SK-N-SH treated with all-trans-retinoic acid at 6 μM for 48 hours (cell line): Measurements from ENCODE around the gene PBX1.

Source experiments
- ATAC-seq: fragments of 200-7000 bp; cut with Tn5 transposase; 3 replicates; pipeline ENCODE4 v1.9.1; 2020; ENCODE audit warnings: mild to moderate bottlenecking, moderate library complexity
- ARNTL ChIP-seq: fragments of 450-650 bp; formaldehyde crosslinking; IDR thresholded peaks from 2 replicates; pipeline ENCODE4 v1.5.0; 2020; ENCODE audit warnings: low read depth, mild to moderate bottlenecking, moderate library complexity, borderline replicate concordance
- BACH2 ChIP-seq: fragments of 250-450 bp; sonication (Bioruptor Pico); IDR thresholded peaks from 2 replicates; pipeline ENCODE4 v1.9.0; 2021; ENCODE audit warnings: mild to moderate bottlenecking, borderline replicate concordance
- CSDC2 ChIP-seq: fragments of 250-450 bp; sonication (Bioruptor Pico); IDR thresholded peaks from 2 replicates; pipeline ENCODE4 v1.5.0; 2020; ENCODE audit warnings: mild to moderate bottlenecking, moderate library complexity
- ESRRG ChIP-seq: fragments of 250-450 bp; sonication (Bioruptor Pico); IDR thresholded peaks from 2 replicates; pipeline ENCODE4 v1.6.1; 2021; ENCODE audit warnings: mild to moderate bottlenecking
- GLIS3 ChIP-seq: fragments of 250-450 bp; sonication (Bioruptor Pico); IDR thresholded peaks from 2 replicates; pipeline ENCODE4 v1.5.0; 2020; ENCODE audit warnings: mild to moderate bottlenecking, moderate library complexity
- ISL1 ChIP-seq: fragments of 250-450 bp; sonication (Bioruptor Pico); IDR thresholded peaks from 2 replicates; pipeline ENCODE4 v2.1.2; 2022; ENCODE audit warnings: mild to moderate bottlenecking, moderate library complexity
- OSR1 ChIP-seq: fragments of 250-450 bp; sonication (Bioruptor Pico); IDR thresholded peaks from 2 replicates; pipeline ENCODE4 v1.8.0; 2022; ENCODE audit warnings: moderate library complexity, mild to moderate bottlenecking, inconsistent platforms
- PATZ1 ChIP-seq: fragments of 250-450 bp; sonication (Bioruptor Pico); IDR thresholded peaks from 2 replicates; pipeline ENCODE4 v1.8.0; 2020; ENCODE audit warnings: mild to moderate bottlenecking, moderate library complexity, borderline replicate concordance
- POU6F1 ChIP-seq: fragments of 250-450 bp; sonication (Bioruptor Pico); IDR thresholded peaks from 2 replicates; pipeline ENCODE4 v1.8.0; 2021; ENCODE audit warnings: low read depth, mild to moderate bottlenecking, moderate library complexity, borderline replicate concordance
- RARB ChIP-seq: fragments of 250-450 bp; sonication (Bioruptor Pico); IDR thresholded peaks from 2 replicates; pipeline ENCODE4 v1.8.0; 2021; ENCODE audit warnings: mild to moderate bottlenecking, moderate library complexity
- SNAI2 ChIP-seq: fragments of 250-450 bp; sonication (Bioruptor Pico); IDR thresholded peaks from 2 replicates; pipeline ENCODE4 v1.5.0; 2020; ENCODE audit warnings: mild to moderate bottlenecking, moderate library complexity
- TCF4 ChIP-seq: fragments of 250-450 bp; sonication (Bioruptor Pico); IDR thresholded peaks from 2 replicates; pipeline ENCODE4 v1.8.0; 2021; ENCODE audit warnings: mild to moderate bottlenecking, moderate library complexity, borderline replicate concordance
- TOX ChIP-seq: fragments of 250-450 bp; sonication (Bioruptor Pico); IDR thresholded peaks from 2 replicates; pipeline ENCODE4 v1.8.0; 2021; ENCODE audit warnings: mild to moderate bottlenecking, moderate library complexity, borderline replicate concordance
- ZC3H10 ChIP-seq: fragments of 250-450 bp; sonication (Bioruptor Pico); IDR thresholded peaks from 2 replicates; pipeline ENCODE4 v1.5.1; 2021; ENCODE audit warnings: mild to moderate bottlenecking, moderate library complexity
- ZFP3 ChIP-seq: fragments of 250-450 bp; sonication (Bioruptor Pico); IDR thresholded peaks from 2 replicates; pipeline ENCODE4 v1.5.0; 2020; ENCODE audit warnings: mild to moderate bottlenecking, moderate library complexity
- ZFP30 ChIP-seq: fragments of 450-650 bp; formaldehyde crosslinking; IDR thresholded peaks from 2 replicates; pipeline ENCODE4 v1.5.0; 2022; ENCODE audit warnings: mild to moderate bottlenecking, moderate library complexity
- ZNF565 ChIP-seq: fragments of 450-650 bp; formaldehyde crosslinking; conservative IDR thresholded peaks from 2 replicates; pipeline ENCODE4 v1.5.0; 2020; ENCODE audit warnings: low read depth, mild to moderate bottlenecking, moderate library complexity
- ZNF70 ChIP-seq: fragments of 450-650 bp; formaldehyde crosslinking; IDR thresholded peaks from 2 replicates; pipeline ENCODE4 v1.5.0; 2020; ENCODE audit warnings: mild to moderate bottlenecking, moderate library complexity
- ZNF8 ChIP-seq: fragments of 450-650 bp; formaldehyde crosslinking; IDR thresholded peaks from 2 replicates; pipeline ENCODE4 v1.5.0; 2020; ENCODE audit warnings: mild to moderate bottlenecking, moderate library complexity
- TF ChIP-seq, protein P1 (sequence below): fragments of 250-450 bp; sonication (Bioruptor Pico); IDR thresholded peaks from 2 replicates; pipeline ENCODE4 v1.5.0; 2020; ENCODE audit warnings: mild to moderate bottlenecking, moderate library complexity
- TF ChIP-seq, protein P2 (sequence below): fragments of 250-450 bp; sonication (Bioruptor Pico); IDR thresholded peaks from 2 replicates; pipeline ENCODE4 v1.5.1; 2021; ENCODE audit warnings: mild to moderate bottlenecking, moderate library complexity
- TF ChIP-seq, protein P3 (sequence below): fragments of 250-450 bp; sonication (Bioruptor Pico); IDR thresholded peaks from 2 replicates; pipeline ENCODE4 v1.5.1; 2020; ENCODE audit warnings: low read depth, mild to moderate bottlenecking, moderate library complexity

PBX1 gene

DNA sequence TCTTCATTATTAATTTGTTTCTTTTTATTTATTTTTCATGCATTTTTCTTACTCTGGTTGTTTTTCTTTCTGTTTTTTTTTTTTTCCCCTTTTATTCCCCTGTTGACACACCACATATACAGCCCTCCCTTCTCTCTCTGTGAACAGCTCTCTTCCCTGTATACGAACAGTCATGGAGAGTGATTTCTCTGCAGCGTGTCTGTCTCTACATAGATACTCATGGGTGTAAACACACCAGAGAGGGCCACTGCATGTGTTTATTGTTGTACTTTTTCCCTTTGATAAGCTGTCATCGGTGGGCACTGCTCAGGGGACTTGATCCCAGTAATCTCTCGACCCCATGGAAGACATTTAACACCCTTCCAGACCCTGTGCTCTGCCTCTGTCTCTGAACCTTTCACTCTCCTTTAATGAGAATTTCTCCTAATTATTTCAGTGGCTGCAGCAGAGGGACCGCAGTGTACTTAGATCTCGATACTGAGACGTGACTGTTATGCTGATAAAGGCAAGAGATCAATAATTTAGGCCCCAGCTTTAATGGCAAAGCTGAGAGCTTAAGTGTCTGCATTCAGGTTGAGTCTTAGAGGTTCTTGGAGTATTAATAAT lies 113.1 kb downstream of the PBX1 start:
- ATAC-seq = peak; percentile 41
- TF ChIP-seq CSDC2 (CRISPR knock-in tag) (no peak), ZFP30 (no peak), ARNTL (no peak), GLIS3 (CRISPR knock-in tag) (no peak), ZNF70 (CRISPR knock-in tag) (no peak), TCF4 (CRISPR knock-in tag) (no peak), ZFP3 (CRISPR knock-in tag) (no peak), TOX (no peak), SNAI2 (no peak), ESRRG (no peak), ZC3H10 (CRISPR knock-in tag) (no peak), ISL1 (CRISPR knock-in tag) (no peak), ZNF565 (CRISPR knock-in tag) (no peak), OSR1 (CRISPR knock-in tag) (no peak), PATZ1 (CRISPR knock-in tag) (no peak), POU6F1 (no peak)
- TF ChIP-seq, protein P1, sequence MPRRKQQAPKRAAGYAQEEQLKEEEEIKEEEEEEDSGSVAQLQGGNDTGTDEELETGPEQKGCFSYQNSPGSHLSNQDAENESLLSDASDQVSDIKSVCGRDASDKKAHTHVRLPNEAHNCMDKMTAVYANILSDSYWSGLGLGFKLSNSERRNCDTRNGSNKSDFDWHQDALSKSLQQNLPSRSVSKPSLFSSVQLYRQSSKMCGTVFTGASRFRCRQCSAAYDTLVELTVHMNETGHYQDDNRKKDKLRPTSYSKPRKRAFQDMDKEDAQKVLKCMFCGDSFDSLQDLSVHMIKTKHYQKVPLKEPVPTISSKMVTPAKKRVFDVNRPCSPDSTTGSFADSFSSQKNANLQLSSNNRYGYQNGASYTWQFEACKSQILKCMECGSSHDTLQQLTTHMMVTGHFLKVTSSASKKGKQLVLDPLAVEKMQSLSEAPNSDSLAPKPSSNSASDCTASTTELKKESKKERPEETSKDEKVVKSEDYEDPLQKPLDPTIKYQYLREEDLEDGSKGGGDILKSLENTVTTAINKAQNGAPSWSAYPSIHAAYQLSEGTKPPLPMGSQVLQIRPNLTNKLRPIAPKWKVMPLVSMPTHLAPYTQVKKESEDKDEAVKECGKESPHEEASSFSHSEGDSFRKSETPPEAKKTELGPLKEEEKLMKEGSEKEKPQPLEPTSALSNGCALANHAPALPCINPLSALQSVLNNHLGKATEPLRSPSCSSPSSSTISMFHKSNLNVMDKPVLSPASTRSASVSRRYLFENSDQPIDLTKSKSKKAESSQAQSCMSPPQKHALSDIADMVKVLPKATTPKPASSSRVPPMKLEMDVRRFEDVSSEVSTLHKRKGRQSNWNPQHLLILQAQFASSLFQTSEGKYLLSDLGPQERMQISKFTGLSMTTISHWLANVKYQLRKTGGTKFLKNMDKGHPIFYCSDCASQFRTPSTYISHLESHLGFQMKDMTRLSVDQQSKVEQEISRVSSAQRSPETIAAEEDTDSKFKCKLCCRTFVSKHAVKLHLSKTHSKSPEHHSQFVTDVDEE (CRISPR knock-in tag) = no peak
- TF ChIP-seq, protein P2, sequence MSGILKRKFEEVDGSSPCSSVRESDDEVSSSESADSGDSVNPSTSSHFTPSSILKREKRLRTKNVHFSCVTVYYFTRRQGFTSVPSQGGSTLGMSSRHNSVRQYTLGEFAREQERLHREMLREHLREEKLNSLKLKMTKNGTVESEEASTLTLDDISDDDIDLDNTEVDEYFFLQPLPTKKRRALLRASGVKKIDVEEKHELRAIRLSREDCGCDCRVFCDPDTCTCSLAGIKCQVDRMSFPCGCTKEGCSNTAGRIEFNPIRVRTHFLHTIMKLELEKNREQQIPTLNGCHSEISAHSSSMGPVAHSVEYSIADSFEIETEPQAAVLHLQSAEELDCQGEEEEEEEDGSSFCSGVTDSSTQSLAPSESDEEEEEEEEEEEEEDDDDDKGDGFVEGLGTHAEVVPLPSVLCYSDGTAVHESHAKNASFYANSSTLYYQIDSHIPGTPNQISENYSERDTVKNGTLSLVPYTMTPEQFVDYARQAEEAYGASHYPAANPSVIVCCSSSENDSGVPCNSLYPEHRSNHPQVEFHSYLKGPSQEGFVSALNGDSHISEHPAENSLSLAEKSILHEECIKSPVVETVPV (CRISPR knock-in tag) = no peak
- TF ChIP-seq, protein P3, sequence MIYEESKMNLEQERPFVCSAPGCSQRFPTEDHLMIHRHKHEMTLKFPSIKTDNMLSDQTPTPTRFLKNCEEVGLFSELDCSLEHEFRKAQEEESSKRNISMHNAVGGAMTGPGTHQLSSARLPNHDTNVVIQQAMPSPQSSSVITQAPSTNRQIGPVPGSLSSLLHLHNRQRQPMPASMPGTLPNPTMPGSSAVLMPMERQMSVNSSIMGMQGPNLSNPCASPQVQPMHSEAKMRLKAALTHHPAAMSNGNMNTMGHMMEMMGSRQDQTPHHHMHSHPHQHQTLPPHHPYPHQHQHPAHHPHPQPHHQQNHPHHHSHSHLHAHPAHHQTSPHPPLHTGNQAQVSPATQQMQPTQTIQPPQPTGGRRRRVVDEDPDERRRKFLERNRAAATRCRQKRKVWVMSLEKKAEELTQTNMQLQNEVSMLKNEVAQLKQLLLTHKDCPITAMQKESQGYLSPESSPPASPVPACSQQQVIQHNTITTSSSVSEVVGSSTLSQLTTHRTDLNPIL (CRISPR knock-in tag) = no peak

GRCh38 chr1:164672588-164672987 lies 113.6 kb downstream of the PBX1 start:
- no peak for ATAC-seq
- TF ChIP-seq ZNF8 (CRISPR knock-in tag) (no peak), POU6F1 (no peak), BACH2 (no peak), ZFP30 (no peak), RARB (CRISPR knock-in tag) (no peak), SNAI2 (no peak), PATZ1 (CRISPR knock-in tag) (no peak), CSDC2 (CRISPR knock-in tag) (no peak), ZC3H10 (CRISPR knock-in tag) (no peak), ZNF70 (CRISPR knock-in tag) (no peak), TCF4 (CRISPR knock-in tag) (no peak), ZNF565 (CRISPR knock-in tag) (no peak), GLIS3 (CRISPR knock-in tag) (no peak), ESRRG (no peak)
- TF ChIP-seq, protein P1 (CRISPR knock-in tag) = no peak
